Adrenal gland (tissue), 5 donors: ENCODE measurements around the gene FLNA.

Experiments used
- POLR2A ChIP-seq, 2 donors: fragments of 450-650 bp; IDR thresholded peaks; one replicate each; pipeline ENCODE4 v1.6.1; 2017; ENCODE audit warnings: antibody characterized with exemption in 2 of 2, mild to moderate bottlenecking in 2 of 2, moderate library complexity in 1 of 2
- TF ChIP-seq, protein P1 (sequence below), 6 experiments: fragments of 450-650 bp in 4 of 6; fragments of 200-600 bp in 2 of 6; sonication (generic) in 1 of 6; IDR thresholded peaks; 1 replicate in 5 of 6; 2 replicates in 1 of 6; pipeline versions ENCODE4 v1.5.1 to v1.8.0; 2016 to 2021; ENCODE audit warnings: antibody characterized with exemption in 6 of 6, mild to moderate bottlenecking in 2 of 6, moderate library complexity in 1 of 6
- donor health status: DM: no; HTN: no; CAD: no.

DNA sequence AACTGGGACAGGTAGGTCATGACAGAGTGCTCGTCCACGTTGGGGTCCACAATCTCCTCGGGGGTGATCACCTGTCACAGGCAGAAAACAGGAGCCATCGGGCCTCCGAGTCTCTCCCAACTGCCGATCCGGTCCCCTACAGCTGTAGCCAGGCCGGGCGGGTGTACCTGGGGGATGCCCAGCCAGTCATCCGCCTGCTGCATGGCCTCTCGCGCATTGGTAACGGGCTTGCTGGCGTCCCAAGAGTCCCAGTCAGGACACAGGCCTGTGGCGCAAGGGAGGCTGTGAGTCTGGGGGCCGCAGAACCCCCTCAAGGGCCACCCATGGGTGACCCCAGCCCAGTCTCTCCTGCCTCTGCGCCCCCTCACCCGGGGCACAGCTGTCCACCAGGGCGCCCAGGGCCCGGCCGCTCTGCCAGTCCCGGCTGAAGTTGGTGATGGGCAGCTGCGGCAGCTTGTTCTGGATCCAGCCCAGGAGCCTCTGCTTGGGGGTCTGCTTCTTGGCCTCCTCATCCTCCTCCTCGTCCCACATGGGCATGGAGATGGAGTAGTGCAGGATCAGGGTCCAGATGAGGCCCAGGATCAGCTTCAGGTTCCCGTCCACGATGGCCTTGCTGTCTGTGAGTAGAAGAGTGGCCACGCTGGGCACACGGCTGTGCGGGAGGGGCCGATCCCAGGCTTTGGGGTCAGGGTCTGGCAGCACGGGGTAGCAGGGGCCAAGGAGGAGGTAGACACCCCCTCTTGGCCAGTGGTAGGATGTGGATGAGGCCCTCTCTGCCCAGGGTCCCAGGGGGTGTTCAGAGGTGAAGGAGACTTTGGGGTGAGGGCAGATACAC lies 6.7 kb downstream of the FLNA start:
- TF ChIP-seq, protein P1, sequence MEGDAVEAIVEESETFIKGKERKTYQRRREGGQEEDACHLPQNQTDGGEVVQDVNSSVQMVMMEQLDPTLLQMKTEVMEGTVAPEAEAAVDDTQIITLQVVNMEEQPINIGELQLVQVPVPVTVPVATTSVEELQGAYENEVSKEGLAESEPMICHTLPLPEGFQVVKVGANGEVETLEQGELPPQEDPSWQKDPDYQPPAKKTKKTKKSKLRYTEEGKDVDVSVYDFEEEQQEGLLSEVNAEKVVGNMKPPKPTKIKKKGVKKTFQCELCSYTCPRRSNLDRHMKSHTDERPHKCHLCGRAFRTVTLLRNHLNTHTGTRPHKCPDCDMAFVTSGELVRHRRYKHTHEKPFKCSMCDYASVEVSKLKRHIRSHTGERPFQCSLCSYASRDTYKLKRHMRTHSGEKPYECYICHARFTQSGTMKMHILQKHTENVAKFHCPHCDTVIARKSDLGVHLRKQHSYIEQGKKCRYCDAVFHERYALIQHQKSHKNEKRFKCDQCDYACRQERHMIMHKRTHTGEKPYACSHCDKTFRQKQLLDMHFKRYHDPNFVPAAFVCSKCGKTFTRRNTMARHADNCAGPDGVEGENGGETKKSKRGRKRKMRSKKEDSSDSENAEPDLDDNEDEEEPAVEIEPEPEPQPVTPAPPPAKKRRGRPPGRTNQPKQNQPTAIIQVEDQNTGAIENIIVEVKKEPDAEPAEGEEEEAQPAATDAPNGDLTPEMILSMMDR (IDR thresholded peaks at IDR 0.05): no peak
- TF ChIP-seq POLR2A (IDR thresholded peaks at IDR 0.05): no peak
